GM18519 (cell line): ENCODE measurements around the gene C6orf62.
"Not testable (repeated sequence)": the region's sequence is repeated elsewhere in the genome, so short reads cannot be mapped to it uniquely, and the experiment has no call there.

ENCODE experiments used
- ATAC-seq: cut with Tn5 transposase; IDR thresholded peaks from one replicate; pipeline ENCODE4 v1.9.1; 2021; ENCODE audit warnings: mild to moderate bottlenecking, moderate library complexity; ENCODE audit not compliant: unreplicated experiment, low FRiP score

Gene C6orf62

DNA sequence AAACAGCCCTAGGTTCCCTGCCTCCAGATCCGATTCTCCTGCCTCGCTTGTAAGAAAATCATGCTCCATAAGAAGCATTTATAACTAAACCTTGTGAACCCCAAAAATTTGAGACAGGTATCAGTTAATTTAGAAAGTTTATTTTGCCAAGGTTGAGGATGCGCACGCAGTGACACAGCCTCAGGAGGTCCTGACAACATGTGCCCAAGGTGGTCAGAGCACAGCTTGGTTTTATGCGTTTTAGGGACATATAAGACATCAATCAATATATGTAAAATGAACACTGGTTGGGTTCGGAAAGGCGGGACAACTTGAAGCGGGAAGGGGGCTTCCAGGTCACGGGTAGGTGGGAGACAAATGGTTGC is 50.0 kb downstream of the C6orf62 start:
- ATAC-seq: no peak

GRCh38 chr6:24668066-24668996 is 50.6 kb downstream of the C6orf62 start:
- not testable (repeated sequence) for ATAC-seq

- ATAC-seq: no peak
Measured at GRCh38 chr6:24667378-24667803, 51.6 kb downstream of the C6orf62 start.

DNA sequence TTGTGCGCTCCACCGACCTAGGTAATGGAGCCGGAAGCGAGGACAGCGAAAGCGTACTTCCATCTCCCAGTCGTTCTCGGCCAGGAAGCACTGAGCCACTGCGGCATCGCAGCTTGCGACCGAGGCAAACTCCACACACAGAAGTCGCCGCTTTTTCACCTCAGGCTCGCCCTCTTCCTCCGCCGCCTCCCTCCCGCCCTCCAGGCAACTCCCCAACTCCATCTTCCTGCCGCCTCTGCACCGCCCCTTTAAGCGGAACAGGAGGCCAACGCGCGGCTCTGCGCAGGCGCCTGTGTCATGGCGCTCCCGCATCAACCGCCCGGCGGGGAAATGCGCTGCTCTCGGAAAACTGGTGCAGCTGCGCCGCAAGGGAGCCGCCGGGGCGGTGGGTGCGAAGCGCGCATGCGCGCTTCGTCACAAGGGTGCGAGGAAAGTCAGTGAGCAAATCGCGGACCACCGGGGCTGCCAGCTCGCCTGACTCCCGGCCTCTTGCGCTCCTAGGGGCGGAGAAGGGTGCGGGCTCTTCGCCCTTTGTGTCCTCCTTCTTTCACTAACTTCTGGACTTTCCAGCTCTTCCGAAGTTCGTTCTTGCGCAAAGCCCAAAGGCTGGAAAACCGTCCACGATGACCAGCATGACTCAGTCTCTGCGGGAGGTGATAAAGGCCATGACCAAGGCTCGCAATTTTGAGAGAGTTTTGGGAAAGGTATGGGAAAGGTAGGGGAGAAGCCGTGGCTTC is 52.1 kb downstream of the C6orf62 start, which contains the start of the genes ACOT13 and TDP2:
Gene ACOT13 (plus strand): TSS at position 437 of the 737 bp plus-strand sequence. CDS start 187 bp downstream, at position 624.
Gene TDP2 (minus strand): TSS at position 259 of the 737 bp plus-strand sequence. CDS start 37 bp downstream, at position 222.
- peak; percentile 93 for ATAC-seq

DNA sequence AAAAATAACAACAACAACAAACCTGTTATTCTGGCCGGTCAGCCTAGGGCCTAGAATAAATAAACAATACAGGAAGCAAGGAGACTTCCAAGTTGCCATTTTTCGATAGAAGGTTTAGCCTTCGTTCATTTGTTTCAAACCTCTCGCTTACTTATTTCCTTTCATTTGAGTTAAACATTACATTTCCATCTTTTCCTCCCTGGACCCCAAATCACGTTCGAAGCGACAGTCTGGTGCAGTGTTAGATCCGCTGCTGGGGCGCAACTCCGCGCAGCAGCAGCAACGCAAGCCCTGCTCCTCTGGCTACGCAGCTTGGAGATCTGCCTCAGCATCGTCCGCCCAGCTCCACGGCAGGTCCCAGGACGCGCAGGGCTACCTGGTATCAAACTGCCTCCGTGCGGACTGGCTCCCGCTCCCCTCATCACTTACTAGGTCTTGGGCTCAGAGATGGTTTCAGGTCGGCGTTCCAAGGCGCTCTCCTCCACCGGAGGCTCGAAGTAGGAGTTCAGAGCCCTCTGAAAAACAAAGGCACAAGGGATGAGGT is 52.8 kb downstream of the C6orf62 start:
- peak; percentile 32 for ATAC-seq

DNA sequence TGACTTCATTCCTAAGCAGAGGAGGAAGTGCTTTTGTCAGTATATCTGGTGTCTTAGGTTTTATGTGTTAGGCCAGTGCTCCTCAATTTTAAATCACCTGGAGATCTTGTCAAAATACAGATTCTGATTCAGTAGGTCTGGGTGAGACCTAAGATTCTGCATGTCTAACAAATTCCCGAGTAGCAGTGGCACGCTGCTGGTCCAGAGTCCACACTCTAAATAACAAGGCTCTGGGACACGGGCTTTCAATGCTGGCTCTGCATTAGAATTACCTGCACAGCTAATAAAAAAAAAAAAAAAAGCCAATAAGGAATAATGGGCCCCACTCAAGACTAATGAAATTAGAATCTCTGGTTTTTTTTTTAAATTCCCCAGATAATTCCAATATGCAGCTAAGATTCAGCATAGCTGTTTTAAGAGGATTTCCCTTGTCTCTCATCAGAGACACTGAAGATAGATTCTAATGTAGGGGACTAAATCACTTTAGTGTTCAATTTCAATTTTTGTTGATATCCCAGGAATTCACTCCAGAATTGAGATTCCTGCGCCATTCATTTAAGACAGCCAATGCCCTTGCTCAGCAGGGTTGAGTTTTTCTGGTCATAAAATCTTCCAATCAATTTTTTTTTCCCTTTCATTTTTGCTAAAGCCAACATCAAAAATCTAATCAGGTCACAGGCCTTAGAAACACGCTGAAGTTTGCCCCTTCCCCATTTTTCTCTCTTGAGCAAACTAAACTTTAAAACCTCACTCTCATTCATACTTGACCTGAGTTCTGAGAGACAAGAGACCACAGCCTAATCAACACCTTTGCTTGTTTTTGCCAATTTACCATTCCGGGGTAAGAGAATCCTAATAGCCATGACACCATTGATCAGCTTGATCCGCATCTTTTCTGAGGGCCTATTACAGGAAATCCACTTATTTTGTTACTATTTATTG is 54.6 kb downstream of the C6orf62 start:
- no peak for ATAC-seq

GRCh38 chr6:24663189-24663588 is 55.8 kb downstream of the C6orf62 start:
- ATAC-seq: no peak

DNA sequence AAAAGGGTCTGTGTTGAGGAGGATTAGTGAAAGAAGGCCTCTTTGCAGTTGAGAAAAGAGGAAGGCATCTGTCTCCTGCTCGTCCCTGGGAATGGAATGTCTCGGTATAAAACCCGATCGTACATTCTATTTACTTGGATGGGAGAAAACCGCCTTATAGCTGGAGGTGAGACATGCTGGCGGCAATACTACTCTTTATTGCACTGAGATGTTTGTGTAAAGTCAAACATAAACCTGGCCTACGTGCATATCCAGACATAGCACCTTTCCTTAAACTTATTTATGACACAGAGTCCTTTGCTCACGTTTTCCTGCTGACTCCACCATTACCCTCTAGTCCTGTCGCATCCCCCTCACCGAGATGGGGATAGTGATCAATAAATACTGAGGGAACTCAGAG is 56.7 kb downstream of the C6orf62 start:
- no peak for ATAC-seq

DNA sequence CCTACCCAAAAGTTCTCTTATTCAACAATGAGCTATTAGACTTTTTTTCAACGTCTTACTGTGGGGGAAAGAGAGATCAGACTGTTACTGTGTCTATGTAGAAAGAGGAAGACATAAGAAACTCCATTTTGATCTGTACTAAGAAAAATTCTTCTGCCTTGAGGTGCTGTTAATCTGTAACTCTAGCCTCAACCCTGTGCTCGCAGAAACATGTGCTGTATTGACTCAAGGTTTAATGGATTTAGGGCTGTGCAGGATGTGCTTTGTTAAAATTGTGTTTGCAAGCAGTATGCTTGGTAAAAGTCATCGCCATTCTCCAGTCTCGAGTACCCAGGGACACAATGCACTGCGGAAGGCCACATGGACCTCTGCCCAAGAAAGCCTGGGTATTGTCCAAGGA is 57.2 kb downstream of the C6orf62 start:
- ATAC-seq: not testable (repeated sequence)

DNA sequence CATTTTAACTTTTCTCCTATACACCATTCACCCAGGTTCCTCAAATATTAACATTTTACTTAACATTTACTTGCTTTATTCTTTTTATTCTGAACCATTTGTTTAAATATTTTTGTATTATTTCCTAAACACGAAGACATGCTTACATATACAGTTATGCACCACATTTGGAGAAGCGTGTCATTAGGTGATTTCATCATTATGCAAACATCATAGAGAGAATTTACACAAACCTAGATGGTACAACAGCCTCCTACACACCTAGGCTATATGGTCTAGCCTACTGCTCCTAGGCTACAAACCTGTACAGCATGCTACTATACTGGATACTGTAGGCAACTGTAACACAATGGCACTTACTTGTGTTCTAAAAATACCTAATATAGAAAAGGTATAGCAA is 58.8 kb downstream of the C6orf62 start:
- no peak for ATAC-seq

DNA sequence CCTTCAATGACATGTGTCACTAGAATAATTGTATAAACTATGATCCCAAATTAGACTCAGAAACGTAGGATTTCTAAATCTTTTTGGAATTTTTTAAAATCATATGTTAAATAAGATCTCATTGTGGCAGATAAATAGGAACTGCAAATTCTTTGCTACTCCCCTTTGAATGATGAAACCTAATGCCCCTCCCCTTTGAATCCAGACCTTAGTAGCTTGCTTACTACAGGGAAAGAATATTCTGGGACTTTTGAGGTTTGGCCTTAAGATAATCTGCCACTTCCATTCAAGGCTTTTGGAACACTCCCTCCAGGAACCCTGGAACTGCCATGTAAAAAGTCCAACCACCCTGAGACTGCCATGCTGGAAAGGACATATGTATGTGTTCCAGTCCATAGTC is 59.4 kb downstream of the C6orf62 start:
- ATAC-seq: no peak

DNA sequence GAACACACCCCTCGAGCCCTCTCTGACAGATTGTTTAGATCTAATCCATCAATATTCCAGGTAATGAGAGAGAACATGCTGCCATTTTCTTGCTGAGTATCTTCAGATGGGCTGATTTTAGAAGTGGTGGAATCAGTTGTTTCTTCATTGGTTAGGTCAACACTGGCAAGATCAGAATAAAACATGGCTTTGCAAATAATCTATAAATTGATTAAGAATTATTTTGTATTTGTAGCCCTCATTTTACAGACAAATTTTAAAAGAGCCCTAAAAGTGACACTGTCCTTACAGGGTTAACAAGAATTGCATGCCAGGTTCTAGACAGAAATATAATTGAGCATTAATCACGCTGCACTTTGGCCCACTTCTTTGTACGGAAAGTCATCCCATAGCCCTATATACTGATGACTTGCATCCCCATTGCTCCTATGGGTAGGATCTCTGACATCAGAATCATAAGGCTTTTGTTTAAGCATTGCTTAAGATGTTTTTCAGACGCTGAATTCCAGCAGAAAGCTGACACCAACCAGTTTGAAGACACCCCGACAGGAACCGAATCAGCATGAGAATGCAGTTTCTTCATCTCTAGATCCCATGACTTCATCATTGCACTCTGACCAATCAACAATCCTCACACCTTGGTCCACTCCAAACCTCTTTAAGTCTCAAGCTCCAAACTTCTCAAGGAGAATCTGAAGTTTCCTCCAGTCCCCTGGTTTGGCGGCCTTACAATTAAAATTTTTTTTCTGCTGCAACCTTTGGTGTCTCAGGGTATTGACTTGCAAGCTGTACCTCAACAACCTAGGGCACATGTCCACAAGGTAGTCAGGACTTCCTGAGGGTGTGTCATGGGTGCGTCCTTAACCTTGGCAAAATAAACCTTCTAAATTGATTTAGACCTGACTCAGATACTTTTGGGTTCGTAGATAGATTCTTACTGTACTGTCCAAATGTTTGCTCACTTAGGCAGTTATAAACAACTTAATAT is 60.1 kb downstream of the C6orf62 start:
- ATAC-seq: no peak

DNA sequence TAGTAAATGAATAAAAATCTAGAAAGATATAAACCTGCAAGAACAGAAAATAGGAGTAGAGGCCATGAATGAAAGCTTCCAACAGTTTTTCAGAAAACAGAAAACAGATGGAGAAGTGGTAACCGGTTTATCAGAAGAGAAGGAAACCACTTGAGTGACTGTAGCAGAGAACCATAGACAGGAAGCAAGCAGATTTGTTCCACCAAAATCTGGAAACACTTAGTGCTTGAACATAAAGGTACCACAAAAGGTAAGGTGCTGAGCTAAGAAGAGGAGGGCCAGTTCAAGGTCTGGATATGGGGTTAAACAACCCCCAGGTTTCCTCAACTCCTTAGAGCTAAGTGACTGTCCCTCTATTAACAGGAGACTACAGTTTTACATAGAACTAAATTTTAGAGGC is 63.7 kb downstream of the C6orf62 start:
- no peak for ATAC-seq
